Loucy (cell line): ENCODE results near the gene KREMEN1.
A peak's percentile ranks its signal among the peaks of the same experiment; 100 is the strongest.

Source experiments
- H2AFZ ChIP-seq: fragments of 200-600 bp; sonication (generic); 2 replicates; pipeline ENCODE4 v1.6.0; 2016; ENCODE audit warnings: antibody characterized with exemption, mild to moderate bottlenecking, low read length, moderate library complexity
- H3F3A ChIP-seq: fragments of 200-600 bp; 2 replicates; pipeline ENCODE4 v1.6.0; 2016; ENCODE audit warnings: antibody characterized with exemption, low read depth, mild to moderate bottlenecking
- H3K27me3 ChIP-seq: fragments of 200-600 bp; sonication (generic); 2 replicates; pipeline ENCODE4 v1.6.1; 2014; ENCODE audit warnings: low read length, mild to moderate bottlenecking; ENCODE audit not compliant: insufficient read depth, poor library complexity, severe bottlenecking
- H3K36me3 ChIP-seq: fragments of 200-600 bp; sonication (generic); 2 replicates; pipeline ENCODE4 v1.6.1; 2016; ENCODE audit warnings: low read length; ENCODE audit not compliant: insufficient read depth
- H3K4me1 ChIP-seq: fragments of 200-600 bp; sonication (generic); 2 replicates; pipeline ENCODE4 v1.5.1; 2014; ENCODE audit warnings: low read length, mild to moderate bottlenecking; ENCODE audit not compliant: insufficient read depth, poor library complexity, severe bottlenecking
- H3K4me2 ChIP-seq: fragments of 200-600 bp; sonication (generic); 2 replicates; pipeline ENCODE4 v1.6.0; 2014; ENCODE audit warnings: antibody characterized with exemption, low read length, low read depth, mild to moderate bottlenecking; ENCODE audit not compliant: poor library complexity, severe bottlenecking
- H3K4me3 ChIP-seq: fragments of 200-600 bp; sonication (generic); 2 replicates; pipeline ENCODE4 v1.5.1; 2014; ENCODE audit warnings: low read length, mild to moderate bottlenecking, mixed read lengths; ENCODE audit not compliant: poor library complexity, severe bottlenecking
- H3K79me2 ChIP-seq: fragments of 200-600 bp; sonication (generic); 2 replicates; pipeline ENCODE4 v1.6.1; 2014; ENCODE audit warnings: low read length; ENCODE audit not compliant: insufficient read depth
- H3K9ac ChIP-seq: fragments of 200-600 bp; sonication (generic); 2 replicates; pipeline ENCODE4 v1.6.0; 2014; ENCODE audit warnings: mild to moderate bottlenecking, low read depth, low read length, moderate library complexity; ENCODE audit not compliant: poor library complexity, severe bottlenecking
- H3K9me2 ChIP-seq: fragments of 200-600 bp; sonication (generic); replicated peaks from 2 replicates; pipeline ENCODE4 v1.6.1; 2016; ENCODE audit warnings: low read depth, low read length, mixed read lengths
- H3K9me3 ChIP-seq: fragments of 200-600 bp; sonication (generic); 2 replicates; pipeline ENCODE4 v1.6.1; 2014; ENCODE audit warnings: mild to moderate bottlenecking, antibody characterized with exemption, low read length, low read depth; ENCODE audit not compliant: insufficient read depth
- H4K20me1 ChIP-seq: fragments of 200-600 bp; sonication (generic); 2 replicates; pipeline ENCODE4 v1.6.0; 2014; ENCODE audit warnings: antibody characterized with exemption, low read length, mild to moderate bottlenecking; ENCODE audit not compliant: insufficient read depth, poor library complexity, severe bottlenecking
- CTCF ChIP-seq: fragments of 200-600 bp; sonication (generic); conservative IDR thresholded peaks from 2 replicates; pipeline ENCODE4 v1.5.1; 2014; ENCODE audit warnings: mild to moderate bottlenecking, antibody characterized with exemption, low read length
- EZH2phosphoT487 ChIP-seq: fragments of 200-600 bp; IDR thresholded peaks from 2 replicates; pipeline ENCODE4 v1.6.1; 2018; ENCODE audit warnings: antibody characterized with exemption, mild to moderate bottlenecking, moderate library complexity, borderline replicate concordance

KREMEN1 gene

GRCh38 chr22:29167032-29167911 lies 94.4 kb downstream of the KREMEN1 start:
- H4K20me1 ChIP-seq, result no peaks in the 10 kb centered on the region
- H3K9ac ChIP-seq, result peak overlapping the region; percentile 68
- peak overlapping the region; percentile 65 for H3K4me3 ChIP-seq
- no peaks in the 10 kb centered on the region for H3K79me2 ChIP-seq
- H3K9me3 ChIP-seq, result no peaks in the 10 kb centered on the region
- no peak overlapping the region for H2AFZ ChIP-seq
- no peak for TF ChIP-seq CTCF
- TF ChIP-seq EZH2phosphoT487, result peak; percentile 34; the same call in 1 of the 2 replicates
- H3F3A ChIP-seq, result peaks cover 3% of the 10 kb centered on the region; the same call in 1 of the 2 replicates
- H3K9me2 ChIP-seq, result no peaks in the 10 kb centered on the region
- H3K36me3 ChIP-seq, result no peaks in the 10 kb centered on the region
- H3K27me3 ChIP-seq, result no peaks in the 10 kb centered on the region
- H3K4me1 ChIP-seq, result peaks cover 49% of the 10 kb centered on the region
- peak overlapping the region; percentile 82 for H3K4me2 ChIP-seq

- no peaks in the 10 kb centered on the region for H3K79me2 ChIP-seq
- no peak for TF ChIP-seq EZH2phosphoT487
- no peak for TF ChIP-seq CTCF
- no peak overlapping the region for H3K4me2 ChIP-seq
- peaks cover 8% of the 10 kb centered on the region; the same call in 1 of the 2 replicates for H3K9me3 ChIP-seq
- no peaks in the 10 kb centered on the region for H4K20me1 ChIP-seq
- H3K36me3 ChIP-seq, result no peaks in the 10 kb centered on the region
- H3K27me3 ChIP-seq, result no peaks in the 10 kb centered on the region
- peaks cover 39% of the 10 kb centered on the region for H3K4me1 ChIP-seq
- no peak overlapping the region for H3K9ac ChIP-seq
- peaks cover 3% of the 10 kb centered on the region; the same call in 1 of the 2 replicates for H3F3A ChIP-seq
- H2AFZ ChIP-seq, result no peak overlapping the region
- no peaks in the 10 kb centered on the region for H3K9me2 ChIP-seq
- H3K4me3 ChIP-seq, result no peak overlapping the region
Observed at GRCh38 chr22:29171721-29172120, 98.9 kb downstream of the KREMEN1 start.

GRCh38 chr22:29172216-29172615 lies 99.4 kb downstream of the KREMEN1 start:
- Histone ChIP-seq H3K9me2 (no peaks in the 10 kb centered on the region), H4K20me1 (no peaks in the 10 kb centered on the region), H3K4me2 (no peak overlapping the region), H2AFZ (no peak overlapping the region), H3F3A (no peaks in the 10 kb centered on the region; the same call in 1 of the 2 replicates), H3K79me2 (no peaks in the 10 kb centered on the region), H3K27me3 (no peaks in the 10 kb centered on the region), H3K4me3 (no peak overlapping the region), H3K9ac (no peak overlapping the region), H3K4me1 (peaks cover 35% of the 10 kb centered on the region), H3K36me3 (no peaks in the 10 kb centered on the region), H3K9me3 (peaks cover 8% of the 10 kb centered on the region; the same call in 1 of the 2 replicates)
- no peak for TF ChIP-seq EZH2phosphoT487
- no peak for TF ChIP-seq CTCF
